Measurements from ENCODE around the gene BTBD16. TPM values are rescaled to one million over a fixed set of nuclear protein-coding genes. Genes with fewer than 3 reads are reported as not detected.

BTBD16 gene
- total and polyA plus RNA-seq, 10 of the 15 experiments (the other 5 are each of a cell fraction or from before 2014, with no cell fraction given): 0.11 TPM; not detected in 9

GRCh38 chr10:122293961-122294380, 22.9 kb downstream of the BTBD16 start:
- ChIA-PET RAD21 (ENCODE audit: unreplicated experiment) (no interaction called here), POLR2A (no interaction called here), CTCF (interaction anchor here (1.7 to 2.2 kb wide), 2 partner anchors 141 to 142 kb away, joined by 6 to 9 read pairs; no protein-coding TSS in a partner anchor), SMC1A (ENCODE audit: uncharacterized antibody, unreplicated experiment) (interaction anchor here (0.9 to 2.7 kb wide), 2 partner anchors 26 to 141 kb away, joined by 3 to 12 read pairs; no protein-coding TSS in a partner anchor)
- FAIRE-seq: no peak
- Histone ChIP-seq H4K20me1 (ENCODE audit: control insufficient read depth, insufficient read depth) (no peaks in the 10 kb centered on the region), H3K4me3 (no peak overlapping the region), H3K4me1 (ENCODE audit: control insufficient read depth, insufficient read depth, low read length) (peaks cover 5% of the 10 kb centered on the region), H3K27ac (ENCODE audit: control insufficient read depth, insufficient read depth) (no peak overlapping the region), H2AFZ (ENCODE audit: control insufficient read depth, low read depth, low read length) (no peak overlapping the region), H3K9ac (ENCODE audit: control insufficient read depth, insufficient read depth, low read length) (no peak overlapping the region), H3K4me2 (ENCODE audit: control insufficient read depth, insufficient read depth) (no peak overlapping the region), H3K79me2 (ENCODE audit: control insufficient read depth, insufficient read depth, low read length) (no peaks in the 10 kb centered on the region), H3K27me3 (replicated peaks in 1 of 2; ENCODE audit: control insufficient read depth in 2 of 2, insufficient read depth in 2 of 2, low read length in 1 of 2) (peaks cover 0 to 4% of the 10 kb centered on the region in 2 experiments; a peak in 1 of 4 replicates), H3K9me3 (replicated peaks; ENCODE audit: control insufficient read depth, insufficient read depth, low read length) (no peaks in the 10 kb centered on the region; the same call in 2 of the 3 replicates), H3K36me3 (ENCODE audit: control insufficient read depth in 2 of 2, insufficient read depth in 2 of 2, low read length in 1 of 2) (no peaks in the 10 kb centered on the region)
- 0% methylated on average over 4 of the region's 4 CpGs for WGBS (ENCODE audit: insufficient coverage, insufficient replicate concordance, low lambda C conversion rate, missing lambda C conversion rate)
- in situ Hi-C loops (cut with MboI) (no loop called here), intact Hi-C loops (cut with micrococcal nuclease; ENCODE audit: unreplicated experiment) (no loop called here)
- no TSS peak for BruUV-seq (replicated peaks)
- no peak for TF ChIP-seq CREB1 (IDR thresholded peaks at IDR 0.05; ENCODE audit: low read depth)
- TF ChIP-seq POU2F2 (IDR thresholded peaks at IDR 0.05; ENCODE audit: borderline replicate concordance, low read depth, low read length): no peak
- TF ChIP-seq YY1 (IDR thresholded peaks at IDR 0.05; ENCODE audit: low read depth, low read length): no peak
- no peak for TF ChIP-seq GABPA (IDR thresholded peaks at IDR 0.05; ENCODE audit: low read depth)
- TF ChIP-seq EP300 (IDR thresholded peaks at IDR 0.05; ENCODE audit: borderline replicate concordance in 1 of 2, control insufficient read depth in 1 of 2, low read depth in 2 of 2, low read length in 2 of 2): no peak
- no peak for TF ChIP-seq ZNF24 (IDR thresholded peaks at IDR 0.05)
- no peak for TF ChIP-seq YBX1 (IDR thresholded peaks at IDR 0.05)
- TF ChIP-seq EED (IDR thresholded peaks at IDR 0.05; ENCODE audit: low read depth): no peak
- no peak for TF ChIP-seq STAT1 (conservative IDR thresholded peaks at IDR 0.05)
- TF ChIP-seq CTCF (IDR thresholded peaks at IDR 0.05 in 2 of 3, conservative IDR thresholded peaks at IDR 0.05 in 1 of 3; ENCODE audit: control insufficient read depth in 2 of 3, extremely low read depth in 1 of 3, insufficient read depth in 1 of 3, low read depth in 3 of 3, low read length in 3 of 3): no peak
- no peak for TF ChIP-seq TCF7 (IDR thresholded peaks at IDR 0.05; ENCODE audit: borderline replicate concordance)
- no peak for TF ChIP-seq POLR2A (IDR thresholded peaks at IDR 0.05; ENCODE audit: low read depth, low read length)
- no peak for TF ChIP-seq MAX (IDR thresholded peaks at IDR 0.05; ENCODE audit: low read depth, low read length)
- TF ChIP-seq E2F8 (IDR thresholded peaks at IDR 0.05; ENCODE audit: low read depth, partially characterized antibody): no peak
- TF ChIP-seq ETV6 (conservative IDR thresholded peaks at IDR 0.05 in 1 of 2, IDR thresholded peaks at IDR 0.05 in 1 of 2; ENCODE audit: borderline replicate concordance in 1 of 2, low read depth in 1 of 2): no peak
- ATAC-seq: no peak
- DNase-seq (ENCODE audit: low read depth, low spot score): no peak
